ENCODE data around the gene ACOT11. TPM values are rescaled to one million over a fixed set of nuclear protein-coding genes. Genes with fewer than 3 reads are reported as not detected.

ACOT11 gene
- total RNA-seq, 2 donors from 2014 or later: 6.5 to 10.3 TPM

DNA sequence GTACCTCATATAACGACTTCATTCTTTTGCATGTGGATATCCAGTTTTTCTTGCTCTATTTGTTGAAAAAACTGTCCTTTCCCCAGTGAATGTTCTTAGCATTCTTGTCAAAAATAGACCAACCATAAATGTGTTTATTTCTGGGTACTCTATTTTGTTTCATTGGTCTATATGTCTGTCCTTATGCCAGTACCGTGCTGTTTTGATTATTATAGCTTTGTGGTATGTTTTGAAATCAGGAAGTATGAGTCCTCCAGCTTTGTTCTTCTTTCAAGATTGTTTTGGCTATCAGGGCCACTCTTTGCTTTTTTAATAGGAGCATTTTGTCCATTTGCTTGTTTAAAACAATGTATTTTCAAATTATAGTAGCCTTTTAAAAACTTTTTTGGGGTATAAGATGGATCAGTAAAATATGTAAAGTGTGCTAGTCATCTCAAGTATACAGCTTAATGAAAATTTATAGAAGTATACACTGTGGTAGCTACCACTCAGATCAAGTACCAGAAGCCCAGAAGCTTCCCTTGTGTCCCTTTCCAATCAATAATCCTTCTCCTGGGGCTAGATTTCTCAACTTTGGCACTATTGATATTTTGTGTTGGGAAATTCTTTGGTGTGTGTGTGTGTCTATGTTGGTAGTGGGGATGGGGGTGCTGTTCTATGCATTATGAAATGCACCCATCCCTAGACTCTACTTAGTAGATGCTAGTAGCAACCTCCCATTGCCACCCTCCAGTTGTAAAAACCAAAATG lies 110.3 kb downstream of the ACOT11 start:
- no peak for DNase-seq (ENCODE audit: low spot score)
- intact Hi-C loops (cut with DNase I): no loop called here

Other genes starting within 250 kb of the ACOT11 start
- gene SSBP3, start 141.8 kb upstream of the ACOT11 start, total RNA-seq: 10 to 100 TPM; 41.8 to 56.1 TPM
- not detected for gene FAM151A, start 75.3 kb downstream of the ACOT11 start, total RNA-seq
- 1 to 10 TPM; 2.5 to 4.8 TPM for gene MROH7, start 93.6 kb downstream of the ACOT11 start, total RNA-seq
- gene TTC4, start 167.6 kb downstream of the ACOT11 start, total RNA-seq: 10 to 100 TPM; 13.9 to 16.8 TPM
- gene PARS2, start 216.3 kb downstream of the ACOT11 start, total RNA-seq: 1 to 10 TPM; 2.3 to 2.8 TPM